Inflammatory macrophage treated with lipopolysaccharide for 4 hours (primary cell): ENCODE data around the gene MVB12B.

Experiments used
- DNase-seq: peaks from one replicate; pipeline ENCODE4 v3.0.0-alpha.2; 2020

Gene MVB12B

GRCh38 chr9:126303488-126303887 lies 23.1 kb upstream of the MVB12B start:
- DNase-seq: no peak

GRCh38 chr9:126304207-126304970 lies 22.2 kb upstream of the MVB12B start:
- no peak for DNase-seq

- no peak for DNase-seq
These were observed 21.7 kb upstream of the MVB12B start for GRCh38 chr9:126304971-126305320.

GRCh38 chr9:126306071-126306647 lies 20.5 kb upstream of the MVB12B start:
- DNase-seq: no peak

GRCh38 chr9:126307322-126308061 lies 19.1 kb upstream of the MVB12B start:
- DNase-seq: no peak

- no peak for DNase-seq
These were observed 17.0 kb upstream of the MVB12B start for GRCh38 chr9:126309427-126310189.

GRCh38 chr9:126312584-126313551 lies 13.8 kb upstream of the MVB12B start:
- no peak for DNase-seq

GRCh38 chr9:126316085-126316655 lies 10.5 kb upstream of the MVB12B start:
- DNase-seq: no peak

- DNase-seq: peak; percentile 39
These were observed 9.1 kb upstream of the MVB12B start for GRCh38 chr9:126317513-126317912.

- no peak for DNase-seq
These were observed 7.8 kb upstream of the MVB12B start for GRCh38 chr9:126318858-126319257.

- DNase-seq: no peak
These were observed 7.0 kb upstream of the MVB12B start for GRCh38 chr9:126319671-126320070.

GRCh38 chr9:126320158-126320922 lies 6.3 kb upstream of the MVB12B start:
- no peak for DNase-seq

GRCh38 chr9:126321742-126322141 lies 4.9 kb upstream of the MVB12B start:
- DNase-seq: no peak

GRCh38 chr9:126325821-126326220 lies 808 bp upstream of the MVB12B start:
- DNase-seq: no peak

GRCh38 chr9:126327006-126327713 lies 531 bp downstream of the MVB12B start:
- no peak for DNase-seq

GRCh38 chr9:126327714-126328185 lies 1.1 kb downstream of the MVB12B start:
- DNase-seq: no peak

GRCh38 chr9:126328407-126328806 lies 1.8 kb downstream of the MVB12B start:
- peak; percentile 86 for DNase-seq

- DNase-seq: no peak
These were observed 3.0 kb downstream of the MVB12B start for GRCh38 chr9:126329476-126330275.

- peak; percentile 46 for DNase-seq
These were observed 3.9 kb downstream of the MVB12B start for GRCh38 chr9:126330536-126330935.
